ENCODE results near the gene C2orf74. TPM values are rescaled to one million over a fixed set of nuclear protein-coding genes. Genes with fewer than 3 reads are reported as not detected.

The C2orf74 gene
- total RNA-seq, 1 experiment from 2014 or later, result 7.1 TPM

- ChIA-PET CTCF (no interaction called here), POLR2A (ENCODE audit: low non-redundant PET) (no interaction called here)
Measured at GRCh38 chr2:61167579-61167978, 5.6 kb downstream of the C2orf74 start.

GRCh38 chr2:61172671-61173070 lies 10.7 kb downstream of the C2orf74 start:
- Histone ChIP-seq H3K9me3 (ENCODE audit: low read depth, low read length, poor library complexity, severe bottlenecking) (no peaks in the 10 kb centered on the region), H3K27ac (ENCODE audit: low read depth, low read length, poor library complexity, severe bottlenecking) (no peak overlapping the region), H3K27me3 (replicated peaks; ENCODE audit: insufficient read depth, low read depth, low read length, poor library complexity) (no peaks in the 10 kb centered on the region), H3K4me1 (ENCODE audit: insufficient read depth, low read length, poor library complexity, severe bottlenecking) (peaks cover 3% of the 10 kb centered on the region), H3K4me3 (ENCODE audit: low read depth, low read length, poor library complexity, severe bottlenecking) (no peak overlapping the region), H3K36me3 (ENCODE audit: insufficient read depth, low read length, poor library complexity, severe bottlenecking) (no peaks in the 10 kb centered on the region)
- POLR2A ChIA-PET (ENCODE audit: low non-redundant PET), result no interaction called here
- no peak for DNase-seq (ENCODE audit: low spot score)
- no TSS peak for BruUV-seq (replicated peaks)
- CTCF ChIA-PET, result no interaction called here
- TF ChIP-seq CTCF (conservative IDR thresholded peaks at IDR 0.05; ENCODE audit: low read depth, low read length), result no peak
- TF ChIP-seq EZH2 (IDR thresholded peaks at IDR 0.05; ENCODE audit: borderline replicate concordance, low read depth, low read length, poor library complexity, severe bottlenecking), result no peak
- intact Hi-C loops (cut with micrococcal nuclease; ENCODE audit: unreplicated experiment), result no loop called here

More at GRCh38 chr2:61167579-61167978, 5.6 kb downstream of the C2orf74 start:
- Histone ChIP-seq H3K36me3 (ENCODE audit: insufficient read depth, low read length, poor library complexity, severe bottlenecking) (no peaks in the 10 kb centered on the region), H3K27ac (ENCODE audit: low read depth, low read length, poor library complexity, severe bottlenecking) (no peak overlapping the region), H3K27me3 (replicated peaks; ENCODE audit: insufficient read depth, low read depth, low read length, poor library complexity) (no peaks in the 10 kb centered on the region), H3K4me3 (ENCODE audit: low read depth, low read length, poor library complexity, severe bottlenecking) (no peak overlapping the region), H3K4me1 (ENCODE audit: insufficient read depth, low read length, poor library complexity, severe bottlenecking) (no peaks in the 10 kb centered on the region), H3K9me3 (ENCODE audit: low read depth, low read length, poor library complexity, severe bottlenecking) (no peaks in the 10 kb centered on the region)
- DNase-seq (ENCODE audit: low spot score), result no peak
- intact Hi-C loops (cut with micrococcal nuclease; ENCODE audit: unreplicated experiment), result no loop called here
- TF ChIP-seq CTCF (conservative IDR thresholded peaks at IDR 0.05; ENCODE audit: low read depth, low read length) (no peak), EZH2 (IDR thresholded peaks at IDR 0.05; ENCODE audit: borderline replicate concordance, low read depth, low read length, poor library complexity, severe bottlenecking) (no peak)
- no TSS peak for BruUV-seq (replicated peaks)

GRCh38 chr2:61173116-61173515 lies 11.1 kb downstream of the C2orf74 start:
- intact Hi-C loops (cut with micrococcal nuclease; ENCODE audit: unreplicated experiment), result no loop called here
- CTCF ChIA-PET, result no interaction called here
- DNase-seq (ENCODE audit: low spot score), result no peak
- H3K9me3 ChIP-seq (ENCODE audit: low read depth, low read length, poor library complexity, severe bottlenecking), result no peaks in the 10 kb centered on the region
- peaks cover 3% of the 10 kb centered on the region for H3K4me1 ChIP-seq (ENCODE audit: insufficient read depth, low read length, poor library complexity, severe bottlenecking)
- no peak overlapping the region for H3K4me3 ChIP-seq (ENCODE audit: low read depth, low read length, poor library complexity, severe bottlenecking)
- POLR2A ChIA-PET (ENCODE audit: low non-redundant PET), result no interaction called here
- no peaks in the 10 kb centered on the region for H3K36me3 ChIP-seq (ENCODE audit: insufficient read depth, low read length, poor library complexity, severe bottlenecking)
- H3K27ac ChIP-seq (ENCODE audit: low read depth, low read length, poor library complexity, severe bottlenecking), result no peak overlapping the region
- H3K27me3 ChIP-seq (replicated peaks; ENCODE audit: insufficient read depth, low read depth, low read length, poor library complexity), result no peaks in the 10 kb centered on the region
- BruUV-seq (replicated peaks), result no TSS peak
- TF ChIP-seq CTCF (conservative IDR thresholded peaks at IDR 0.05; ENCODE audit: low read depth, low read length), result no peak
- TF ChIP-seq EZH2 (IDR thresholded peaks at IDR 0.05; ENCODE audit: borderline replicate concordance, low read depth, low read length, poor library complexity, severe bottlenecking), result no peak
